GM23248 (cell line): ENCODE results near the gene USP2. TPM values are rescaled to one million over a fixed set of nuclear protein-coding genes. Genes with fewer than 3 reads are reported as not detected.

Experiments
- DNase-seq: peaks from one replicate; pipeline ENCODE4 v3.0.0-alpha.2; 2015
- H2AFZ ChIP-seq: fragments of 200-600 bp; sonication (generic); 2 replicates; pipeline ENCODE4 v1.6.1; 2016; ENCODE audit warnings: antibody characterized with exemption
- H3F3A ChIP-seq: fragments of 200-600 bp; sonication (generic); 2 replicates; pipeline ENCODE4 v1.6.1; 2016; ENCODE audit warnings: mild to moderate bottlenecking, antibody characterized with exemption, mixed run types; ENCODE audit not compliant: insufficient read depth
- H3K27ac ChIP-seq: fragments of 200-600 bp; sonication (generic); 2 replicates; pipeline ENCODE4 v1.5.1; 2016; ENCODE audit warnings: mild to moderate bottlenecking
- H3K27me3 ChIP-seq: fragments of 200-600 bp; sonication (generic); replicated peaks from 2 replicates; pipeline ENCODE4 v1.6.1; 2016; ENCODE audit warnings: mild to moderate bottlenecking; ENCODE audit not compliant: insufficient read depth
- H3K36me3 ChIP-seq: fragments of 200-600 bp; sonication (generic); 2 replicates; pipeline ENCODE4 v1.6.1; 2016; ENCODE audit warnings: low read depth, mild to moderate bottlenecking
- H3K4me1 ChIP-seq: fragments of 200-600 bp; sonication (generic); 2 replicates; pipeline ENCODE4 v1.6.1; 2016; ENCODE audit warnings: mild to moderate bottlenecking; ENCODE audit not compliant: insufficient read depth
- H3K4me2 ChIP-seq: fragments of 200-600 bp; sonication (generic); one replicate; pipeline ENCODE4 v1.6.1; 2016; ENCODE audit warnings: mild to moderate bottlenecking; ENCODE audit not compliant: unreplicated experiment
- H3K4me3 ChIP-seq: fragments of 200-600 bp; sonication (generic); 2 replicates; pipeline ENCODE4 v1.5.1; 2016; ENCODE audit warnings: mild to moderate bottlenecking
- H3K79me2 ChIP-seq: fragments of 200-600 bp; sonication (generic); 2 replicates; pipeline ENCODE4 v1.6.1; 2016; ENCODE audit warnings: mild to moderate bottlenecking; ENCODE audit not compliant: insufficient read depth
- H3K9ac ChIP-seq: fragments of 200-600 bp; sonication (generic); 2 replicates; pipeline ENCODE4 v1.6.1; 2016; ENCODE audit warnings: mild to moderate bottlenecking
- H3K9me2 ChIP-seq: fragments of 200-600 bp; sonication (generic); 2 replicates; pipeline ENCODE4 v1.6.1; 2016; ENCODE audit warnings: mixed run types, mild to moderate bottlenecking, moderate library complexity; ENCODE audit not compliant: insufficient read depth
- H3K9me3 ChIP-seq: fragments of 200-600 bp; sonication (generic); one replicate; pipeline ENCODE4 v1.6.1; 2017; ENCODE audit warnings: low read depth
- H4K20me1 ChIP-seq: fragments of 200-600 bp; sonication (generic); 2 replicates; pipeline ENCODE4 v1.6.0; 2016; ENCODE audit not compliant: insufficient read depth
- EZH2 ChIP-seq: fragments of 200-600 bp; sonication (generic); IDR thresholded peaks from 2 replicates; pipeline ENCODE4 v1.6.1; 2018; ENCODE audit warnings: antibody characterized with exemption, mild to moderate bottlenecking; ENCODE audit not compliant: insufficient read depth, poor library complexity, severe bottlenecking
- EZH2phosphoT487 ChIP-seq: fragments of 200-600 bp; sonication (generic); IDR thresholded peaks from 2 replicates; pipeline ENCODE4 v1.6.1; 2018; ENCODE audit warnings: antibody characterized with exemption, moderate library complexity, mild to moderate bottlenecking, low read depth; ENCODE audit not compliant: insufficient read depth
- WGBS, 2 experiments: methylation state at CpG; one replicate each; pipeline ENCODE4 v1.1.6; 2015 to 2017; ENCODE audit warnings: low lambda C conversion rate in 2 of 2, low coverage in 1 of 2; ENCODE audit errors: missing lambda C conversion rate in 2 of 2; 5-methylcytosine and 5-hydroxymethylcytosine counted together
- in situ Hi-C: fragments of 300-500 bp; cut with MboI; formaldehyde crosslinking; loops from 2 replicates; pipeline ENCODE4 v1.15.0; 2020
- polyA plus RNA-seq: library from polyadenylated mRNA; unstranded; fragments of >200 nt; fragmentation: Nextera tagmentation; extraction: Ambion mirVana; gene quantifications from 2 replicates; pipeline ENCODE4 v1.2.1, GENCODE V29; 2016
- total RNA-seq: library from RNA; depleted of rRNA; stranded (reverse); fragments of >200 nt; shearing (Covaris generic); gene quantifications from 2 replicates; pipeline ENCODE4 v1.2.3, GENCODE V29; 2014

The USP2 gene
- total and polyA plus RNA-seq, 2 experiments from 2014 or later, result 0.33 TPM; not detected in 1

- no peak for DNase-seq
- H3K4me2 ChIP-seq, result peak overlapping the region; percentile 98
- no peaks in the 10 kb centered on the region for H4K20me1 ChIP-seq
- no peaks in the 10 kb centered on the region for H3K36me3 ChIP-seq
- peak overlapping the region; percentile 92 for H3K4me3 ChIP-seq
- in situ Hi-C loops, result no loop called here
- H3K9me2 ChIP-seq, result no peaks in the 10 kb centered on the region
- H3K4me1 ChIP-seq, result peaks cover 29% of the 10 kb centered on the region; the same call in 1 of the 2 replicates
- TF ChIP-seq EZH2 (no peak), EZH2phosphoT487 (no peak)
- peaks cover 9% of the 10 kb centered on the region; the same call in 1 of the 2 replicates for H3F3A ChIP-seq
- H3K9ac ChIP-seq, result no peak overlapping the region
- no peak overlapping the region for H3K27ac ChIP-seq
- H3K9me3 ChIP-seq, result no peaks in the 10 kb centered on the region
- no peaks in the 10 kb centered on the region; the same call in 1 of the 2 replicates for H3K27me3 ChIP-seq
- peaks cover 28% of the 10 kb centered on the region for H3K79me2 ChIP-seq
- no peak overlapping the region for H2AFZ ChIP-seq
- 85 to 87% methylated on average over 30 of the region's 30 CpGs for WGBS, 2 experiments
Measured at GRCh38 chr11:119335655-119336543, 45.6 kb downstream of the USP2 start.

- Histone ChIP-seq H3K9ac (peak overlapping the region; percentile 95), H3K27ac (peak overlapping the region; percentile 59; the same call in 1 of the 2 replicates), H3K36me3 (no peaks in the 10 kb centered on the region), H3K4me1 (peaks cover 29% of the 10 kb centered on the region; the same call in 1 of the 2 replicates), H3K4me3 (peak overlapping the region; percentile 92), H3K9me2 (no peaks in the 10 kb centered on the region), H3K27me3 (no peaks in the 10 kb centered on the region; the same call in 1 of the 2 replicates), H4K20me1 (no peaks in the 10 kb centered on the region), H2AFZ (peak overlapping the region; percentile 81), H3K4me2 (peak overlapping the region; percentile 98), H3K79me2 (peaks cover 28% of the 10 kb centered on the region), H3F3A (peaks cover 9% of the 10 kb centered on the region; the same call in 1 of the 2 replicates), H3K9me3 (no peaks in the 10 kb centered on the region)
- 58 to 61% methylated on average over 15 of the region's 15 CpGs for WGBS, 2 experiments
- DNase-seq, result no peak
- in situ Hi-C loops, result no loop called here
- TF ChIP-seq EZH2phosphoT487, result no peak
- TF ChIP-seq EZH2, result no peak
Measured at GRCh38 chr11:119335091-119335654, 46.3 kb downstream of the USP2 start.

GRCh38 chr11:119334174-119334930, 47.1 kb downstream of the USP2 start, which contains the start of gene RNF26:
Gene RNF26, plus strand, starts transcription at chr11:119334527. Its CDS starts 596 bp downstream, at chr11:119335123.
- peak within 1 kb of the TSS; percentile 81 for H2AFZ ChIP-seq
- in situ Hi-C loops, result no loop called here
- peaks cover 28% of the 10 kb centered on the region for H3K79me2 ChIP-seq
- H3K9ac ChIP-seq, result peak within 1 kb of the TSS; percentile 95
- peak within 1 kb of the TSS; percentile 98 for H3K4me2 ChIP-seq
- peak; percentile 99 for DNase-seq
- H3F3A ChIP-seq, result peaks cover 9% of the 10 kb centered on the region; the same call in 1 of the 2 replicates
- H3K4me1 ChIP-seq, result peaks cover 29% of the 10 kb centered on the region; the same call in 1 of the 2 replicates
- no peaks in the 10 kb centered on the region for H3K9me3 ChIP-seq
- H3K27me3 ChIP-seq, result no peaks in the 10 kb centered on the region; the same call in 1 of the 2 replicates
- peak within 1 kb of the TSS; percentile 92 for H3K4me3 ChIP-seq
- TF ChIP-seq EZH2 (no peak), EZH2phosphoT487 (no peak)
- H4K20me1 ChIP-seq, result no peaks in the 10 kb centered on the region
- WGBS, 2 experiments, result 1 to 2% methylated on average over 34 to 53 of the region's 54 CpGs
- no peaks in the 10 kb centered on the region for H3K36me3 ChIP-seq
- no peaks in the 10 kb centered on the region for H3K9me2 ChIP-seq
- peak within 1 kb of the TSS; percentile 59 for H3K27ac ChIP-seq
